ELF-1 (cell line): ENCODE measurements around the gene SNX20.
A peak's percentile ranks its signal among the peaks of the same experiment; 100 is the strongest.

Experiments
- DNase-seq: peaks from one replicate; pipeline ENCODE4 v3.0.0-alpha.2; 2016; ENCODE audit warnings: low read depth, low spot score

SNX20 gene

DNA sequence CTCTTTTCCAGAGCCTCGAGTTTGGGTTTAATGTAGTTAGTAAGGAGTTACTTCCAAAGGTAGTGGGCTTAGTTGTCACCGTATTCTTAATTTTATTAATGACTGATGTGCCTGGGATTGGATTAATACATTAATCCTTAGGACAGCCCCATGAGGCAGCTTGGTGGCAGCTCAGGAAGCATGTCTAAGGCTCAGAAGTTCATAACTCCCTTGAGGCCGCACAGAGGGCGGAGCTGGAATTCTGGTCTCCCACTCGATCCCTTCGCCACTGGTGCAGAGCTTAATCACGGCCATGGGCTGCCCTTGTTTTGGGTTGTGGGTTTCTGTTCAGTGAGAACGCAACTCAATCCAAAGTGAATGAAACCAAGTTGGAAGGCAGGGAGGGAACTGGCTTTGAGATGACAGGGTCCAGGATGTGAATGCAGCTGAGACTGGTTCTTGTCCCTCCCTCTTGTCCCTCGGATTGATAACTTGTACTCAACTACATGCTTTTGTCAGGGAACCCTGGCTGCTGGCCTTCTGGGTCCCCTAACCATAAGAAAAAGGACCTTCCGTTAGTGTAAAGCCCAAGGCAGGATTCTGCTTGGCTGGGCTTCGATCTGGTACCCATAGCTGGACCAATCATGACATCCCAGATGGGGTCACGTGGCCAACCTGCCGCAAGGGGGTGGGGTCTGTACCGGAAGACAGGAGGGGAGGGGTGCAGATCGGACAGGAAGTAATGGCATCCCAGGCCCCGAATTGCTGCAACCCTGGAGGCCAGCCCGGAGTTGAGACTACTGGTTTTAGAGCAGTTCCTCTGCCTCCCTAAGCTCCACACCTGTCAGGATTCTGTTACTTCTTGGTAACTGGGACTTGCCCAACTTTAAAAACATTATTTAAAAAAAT, 45.4 kb downstream of the SNX20 start:
- DNase-seq, result peak; percentile 67

DNA sequence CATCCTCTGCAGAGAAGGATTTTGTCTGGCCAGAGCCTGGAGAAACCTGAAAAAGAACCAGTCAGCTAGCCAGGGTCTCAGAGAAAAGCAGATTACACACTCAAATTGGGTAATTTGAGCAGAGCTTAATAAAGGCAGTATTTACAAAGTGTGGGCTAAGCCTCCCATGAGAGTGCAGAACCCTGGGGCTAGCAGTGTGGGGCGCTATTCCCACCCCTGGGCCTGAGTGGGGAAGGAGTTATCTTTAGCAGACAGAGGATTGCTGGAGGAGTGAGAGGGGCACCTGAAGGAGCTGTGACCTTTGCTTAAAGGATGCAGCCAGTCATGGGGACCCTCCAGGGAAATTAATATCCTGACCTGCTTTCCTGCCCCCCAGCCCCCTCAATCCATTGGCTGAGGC, 46.2 kb downstream of the SNX20 start:
- DNase-seq, result no peak

DNA sequence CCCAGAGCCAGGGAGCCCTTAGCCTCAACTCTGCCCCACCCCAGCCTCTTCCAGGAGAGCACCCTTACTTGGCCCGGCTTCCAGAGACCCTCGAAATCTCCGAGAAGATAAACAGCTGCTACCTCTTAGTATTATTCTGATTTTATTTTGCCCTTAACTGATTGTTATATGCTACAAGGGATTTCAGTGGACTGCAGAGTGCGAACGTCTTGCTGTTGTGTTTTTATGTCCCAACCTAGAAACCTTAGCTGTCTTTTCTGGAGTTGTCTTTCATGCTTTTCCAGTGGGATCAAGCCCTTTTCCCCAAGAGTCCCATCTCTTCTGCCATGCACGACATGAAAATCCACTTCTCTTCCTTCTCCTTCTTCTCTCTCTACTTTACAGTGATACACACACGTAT, 47.0 kb downstream of the SNX20 start:
- no peak for DNase-seq

DNA sequence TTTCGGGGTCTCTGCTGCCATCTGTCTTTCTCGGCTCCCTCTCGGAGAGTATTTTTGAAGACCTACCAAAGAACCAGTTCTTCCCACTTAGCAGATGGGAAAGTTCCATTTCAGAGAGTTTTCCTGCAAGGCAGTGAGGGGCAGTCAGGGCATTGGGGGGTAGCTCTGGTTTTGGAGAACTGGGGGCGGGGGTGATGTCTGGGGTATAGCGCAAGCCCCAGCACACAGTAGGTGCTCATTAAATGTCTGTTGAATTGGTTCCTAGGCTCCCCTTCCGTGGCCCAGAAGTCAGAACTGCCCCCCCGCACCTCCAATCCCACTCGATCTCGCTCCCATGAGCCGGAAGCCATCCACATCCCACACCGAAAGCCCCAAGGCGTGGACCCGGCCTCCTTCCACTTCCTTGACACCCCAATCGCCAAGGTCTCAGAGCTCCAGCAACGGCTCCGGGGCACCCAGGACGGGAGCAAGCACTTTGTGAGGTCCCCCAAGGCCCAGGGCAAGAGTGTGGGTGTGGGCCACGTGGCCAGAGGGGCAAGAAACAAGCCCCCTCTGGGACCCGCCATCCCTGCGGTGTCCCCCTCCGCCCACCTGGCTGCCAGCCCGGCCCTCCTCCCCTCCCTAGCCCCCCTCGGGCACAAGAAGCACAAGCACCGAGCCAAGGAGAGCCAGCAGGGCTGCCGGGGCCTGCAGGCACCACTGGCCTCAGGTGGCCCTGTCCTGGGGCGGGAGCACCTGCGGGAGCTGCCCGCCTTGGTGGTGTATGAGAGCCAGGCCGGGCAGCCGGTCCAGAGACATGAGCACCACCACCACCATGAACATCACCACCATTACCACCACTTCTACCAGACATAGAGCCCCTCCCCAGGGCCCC, 47.9 kb downstream of the SNX20 start:
- DNase-seq, result no peak

DNA sequence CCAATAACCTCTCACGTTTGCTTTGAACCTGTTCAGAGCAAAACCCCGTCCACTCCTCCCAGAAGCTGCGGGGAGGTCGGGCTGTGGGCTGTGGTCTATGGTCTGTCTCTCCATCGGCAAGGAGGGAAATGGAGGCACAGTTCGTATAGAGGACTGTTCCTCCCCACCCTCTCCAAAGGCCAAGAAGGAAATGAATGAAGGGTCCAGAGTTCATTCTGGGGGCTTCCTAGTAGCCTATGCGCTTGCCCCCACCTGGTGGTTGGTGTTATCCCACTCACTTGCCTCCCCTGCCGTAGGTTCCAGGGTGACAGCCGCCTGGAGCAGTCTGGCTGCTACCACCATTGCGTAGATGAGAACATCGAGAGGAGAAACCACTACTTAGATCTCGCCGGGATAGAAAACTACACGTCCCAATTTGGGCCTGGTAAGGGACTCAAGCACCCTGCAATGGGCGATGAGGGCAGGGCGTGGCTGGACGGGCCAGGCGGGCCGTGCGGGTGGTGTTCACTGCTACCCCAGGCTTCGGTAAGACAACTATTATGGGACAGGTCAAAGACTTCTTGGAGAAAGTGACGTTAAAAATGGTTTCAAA, 49.0 kb downstream of the SNX20 start:
- no peak for DNase-seq

DNA sequence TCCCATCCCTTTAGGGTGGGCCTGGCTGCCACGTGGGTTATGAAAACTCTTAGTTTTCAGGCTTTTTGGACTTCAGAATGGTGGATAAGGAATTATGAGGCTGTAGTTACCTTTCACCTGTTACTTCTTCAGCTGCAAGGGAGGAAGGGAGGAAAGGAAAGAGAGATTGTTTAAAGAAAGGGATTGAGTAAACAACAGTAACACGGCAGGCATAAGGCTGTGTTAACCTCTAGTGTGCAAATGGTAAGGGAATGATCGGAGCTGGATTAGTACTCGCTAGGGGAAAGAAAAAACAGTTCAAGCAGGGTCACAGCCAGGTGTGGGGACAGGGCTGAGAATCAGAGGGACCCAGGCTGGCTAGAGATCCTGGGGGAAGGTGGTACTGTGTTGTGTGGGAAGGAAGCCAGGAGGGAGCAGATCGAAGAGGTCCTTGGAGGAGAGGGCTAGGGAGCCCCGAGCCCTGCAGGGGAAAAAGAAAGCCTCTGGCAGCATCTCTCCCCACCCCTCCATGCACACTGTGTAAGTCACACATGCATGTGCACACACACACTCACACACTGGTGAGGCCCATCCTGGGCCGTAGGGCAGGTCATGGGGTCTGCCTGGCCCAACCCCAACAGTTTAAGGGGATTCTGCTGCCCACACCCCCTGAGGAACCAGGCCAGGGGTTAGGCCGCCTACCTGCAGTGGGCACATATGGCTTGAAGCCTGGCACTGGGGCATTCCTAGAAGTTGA, 49.7 kb downstream of the SNX20 start:
- no peak for DNase-seq

DNA sequence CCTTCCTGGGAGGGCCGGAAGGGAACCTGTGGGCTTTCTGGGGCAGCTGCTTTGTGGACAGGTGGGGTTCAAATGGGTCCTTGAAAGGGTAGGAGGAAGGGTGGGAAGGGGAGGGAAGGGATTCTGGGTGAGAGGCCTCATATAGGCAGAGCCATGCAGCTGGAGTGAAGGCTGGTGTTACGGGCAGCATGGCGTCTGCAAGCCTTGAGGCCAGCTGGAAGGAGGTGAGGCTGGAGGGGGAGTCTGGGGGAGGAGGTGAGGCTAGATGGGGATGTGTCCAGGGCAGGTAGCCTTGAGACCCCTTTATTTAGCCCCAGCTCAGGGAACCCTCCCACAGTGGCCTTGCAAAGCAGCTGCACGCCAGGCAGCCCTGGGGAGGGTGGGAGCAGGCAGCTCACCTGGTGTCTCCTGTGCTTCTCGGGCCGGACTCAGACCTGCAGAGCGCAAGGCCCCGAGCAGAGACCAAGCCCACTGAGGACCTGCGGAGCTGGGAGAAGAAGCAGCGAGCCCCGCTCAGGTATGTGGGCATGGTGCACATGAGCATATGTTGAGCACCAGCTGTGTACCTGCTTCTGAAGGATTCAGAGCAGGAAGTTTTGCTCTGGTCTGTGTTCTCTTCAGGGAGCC, 50.6 kb downstream of the SNX20 start:
- no peak for DNase-seq

DNA sequence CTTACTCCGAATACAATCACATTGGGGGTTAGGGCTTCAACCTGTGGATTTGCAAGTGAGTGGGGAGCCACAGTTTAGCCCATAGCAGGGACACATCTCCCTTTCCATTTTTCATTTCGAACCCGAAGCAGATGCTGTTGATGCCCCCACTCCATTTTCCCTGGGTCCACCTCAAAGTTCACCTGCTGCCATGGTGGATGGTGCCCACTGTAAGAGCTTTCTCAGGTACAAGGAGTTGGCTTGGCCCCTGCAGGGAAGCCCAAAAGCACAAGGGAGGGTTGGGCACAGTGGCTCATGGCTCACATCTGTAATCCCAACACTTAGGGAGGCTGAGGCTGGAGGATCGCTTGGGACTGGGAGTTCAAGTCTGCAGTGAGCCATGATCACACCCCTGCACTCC, 51.8 kb downstream of the SNX20 start:
- no peak for DNase-seq

DNA sequence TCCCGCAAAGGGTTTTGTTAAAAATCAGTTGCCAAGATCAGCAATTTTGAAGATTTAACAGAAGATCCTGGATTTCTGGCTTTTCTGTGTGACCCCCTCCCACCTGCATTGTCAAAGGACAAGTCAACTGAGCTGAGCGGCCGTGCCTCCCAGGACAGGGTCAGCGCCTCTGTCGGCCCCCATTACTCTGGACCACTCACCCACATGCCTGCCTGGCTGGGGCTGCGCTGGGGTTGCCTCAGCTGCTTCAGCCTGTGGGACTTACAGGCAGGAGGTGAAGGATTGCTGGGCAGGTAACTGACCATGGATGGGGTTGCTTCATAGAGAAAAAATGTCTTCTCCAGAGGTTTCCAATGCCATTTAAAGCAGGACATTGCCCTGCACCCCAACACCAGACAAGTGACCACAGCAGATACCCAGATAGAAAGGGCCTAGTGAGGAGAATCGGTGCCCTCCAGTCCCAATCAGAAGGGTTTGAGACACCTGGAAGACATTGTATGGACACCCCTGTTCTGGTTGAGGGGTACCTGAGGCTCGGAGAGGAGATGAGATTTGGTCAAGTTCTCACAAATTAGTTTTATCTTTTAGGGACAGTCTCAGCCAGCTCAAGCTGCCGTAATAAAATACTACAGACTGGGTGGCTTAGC, 52.8 kb downstream of the SNX20 start:
- no peak for DNase-seq

DNA sequence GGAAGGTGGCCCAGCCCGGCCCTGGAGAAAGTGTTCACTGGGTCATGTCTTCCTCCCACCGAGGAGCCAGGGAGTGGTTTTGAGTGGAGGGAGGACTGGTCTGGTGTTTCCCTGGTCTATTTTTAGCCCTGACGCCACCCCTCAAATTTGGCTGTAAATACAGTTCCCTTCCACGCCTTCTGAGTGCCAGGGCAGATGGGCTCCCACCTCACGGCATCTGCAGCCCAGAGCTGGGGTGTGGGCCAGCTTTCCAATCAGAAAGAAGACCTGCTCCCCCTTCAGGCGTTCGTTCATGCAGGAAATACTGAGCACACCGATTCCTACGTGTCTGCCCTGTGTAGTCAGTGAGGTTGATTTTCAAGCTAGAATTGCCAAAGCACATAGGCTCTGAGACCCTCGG, 53.7 kb downstream of the SNX20 start:
- DNase-seq, result no peak

DNA sequence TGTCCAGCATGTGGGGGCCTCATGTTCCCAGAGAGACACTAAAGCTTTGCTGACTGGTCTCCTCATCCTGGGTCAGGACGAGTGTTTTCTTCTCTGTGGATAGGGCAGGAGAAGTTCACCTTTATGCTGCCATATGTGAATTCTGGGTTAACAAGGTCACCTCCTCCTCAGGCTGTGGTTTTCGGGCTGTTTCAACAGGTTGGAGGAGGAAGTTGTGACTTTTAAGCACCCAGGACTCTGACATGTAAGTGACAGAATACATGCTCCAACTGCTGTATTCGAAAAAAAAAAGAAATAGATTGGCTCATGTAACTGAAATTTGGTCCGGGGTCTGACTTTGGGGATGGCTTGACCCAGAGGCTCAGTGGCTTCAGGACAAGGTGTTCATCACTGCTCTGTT, 54.2 kb downstream of the SNX20 start:
- DNase-seq, result no peak

DNA sequence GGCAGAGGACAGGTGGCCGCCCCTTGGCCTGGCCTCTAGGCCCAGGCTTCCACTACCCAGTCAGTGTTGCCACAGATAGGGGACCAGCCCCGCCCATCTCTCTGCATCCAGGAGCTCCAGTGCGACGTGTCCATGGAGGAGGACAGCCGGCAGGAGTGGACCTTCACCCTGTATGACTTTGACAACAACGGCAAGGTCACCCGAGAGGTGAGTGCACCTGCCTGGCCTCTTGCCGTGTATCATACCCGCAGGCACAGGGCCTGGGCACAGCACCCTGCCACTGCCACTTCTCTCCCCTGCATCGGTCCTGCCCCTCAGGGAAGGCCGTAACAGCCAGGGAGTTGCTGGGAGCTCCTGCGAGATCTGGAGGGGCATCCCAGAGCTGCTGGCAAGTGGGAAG, 55.7 kb downstream of the SNX20 start:
- DNase-seq, result no peak

DNA sequence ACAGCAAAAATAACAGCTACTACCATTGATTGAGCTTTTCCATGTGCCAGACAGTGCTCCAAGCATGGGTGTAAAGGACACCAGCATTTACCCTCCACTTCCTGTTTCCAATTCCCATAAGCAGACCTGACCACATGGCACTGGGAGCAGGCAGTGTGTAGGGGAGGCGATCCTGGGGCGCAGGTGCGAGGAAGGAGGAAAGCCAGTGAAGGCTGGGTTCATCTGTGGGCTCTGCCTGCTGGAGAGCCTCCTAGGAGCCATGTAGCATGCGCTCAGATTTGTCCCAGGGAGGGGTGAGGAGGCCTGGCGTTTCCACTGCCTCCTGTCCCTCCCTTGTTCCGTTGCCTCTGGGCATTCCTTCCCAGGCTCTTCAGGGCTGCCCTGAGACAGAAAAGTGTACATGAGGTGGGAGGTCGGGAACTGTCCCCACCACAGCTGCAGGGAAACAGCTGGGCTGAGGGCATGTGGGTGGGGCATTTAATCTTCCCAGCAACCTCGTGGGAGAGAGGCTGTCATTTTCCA, 56.6 kb downstream of the SNX20 start:
- no peak for DNase-seq

DNA sequence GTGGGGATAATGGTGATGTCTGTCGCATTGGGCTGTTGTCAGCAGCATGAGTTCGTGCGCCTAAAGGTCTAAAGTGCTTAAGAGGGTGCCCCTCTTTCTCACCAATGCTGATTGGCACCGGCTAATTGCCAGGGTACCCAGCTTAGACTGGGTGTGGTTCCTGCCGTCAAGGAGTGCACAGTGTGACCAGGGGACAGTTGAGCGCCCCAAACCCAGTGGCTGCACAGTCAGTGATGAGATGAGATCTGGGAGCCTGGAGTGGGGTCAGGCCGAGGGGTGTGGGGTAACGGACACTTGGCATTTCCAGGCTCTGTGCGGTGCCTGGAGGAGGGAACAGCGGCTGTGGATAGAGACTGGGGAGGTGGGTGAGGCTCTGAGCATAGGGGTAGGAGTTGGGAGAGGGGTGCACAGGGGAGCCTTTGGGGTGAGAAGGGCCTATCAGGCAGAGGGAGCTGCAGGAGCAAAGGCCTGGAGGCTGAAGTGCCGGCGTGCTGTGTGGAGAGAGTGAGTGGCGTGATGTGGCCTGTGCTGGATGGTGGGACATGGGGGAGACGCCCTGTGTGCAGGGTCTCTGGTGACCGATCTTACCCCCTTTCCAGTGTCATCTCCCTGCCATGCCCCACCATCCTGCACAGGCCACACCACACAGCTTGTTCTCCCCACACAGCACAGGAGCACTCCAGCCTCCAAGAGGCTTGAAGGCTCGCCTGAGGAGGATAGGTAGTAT, 58.3 kb downstream of the SNX20 start:
- no peak for DNase-seq

DNA sequence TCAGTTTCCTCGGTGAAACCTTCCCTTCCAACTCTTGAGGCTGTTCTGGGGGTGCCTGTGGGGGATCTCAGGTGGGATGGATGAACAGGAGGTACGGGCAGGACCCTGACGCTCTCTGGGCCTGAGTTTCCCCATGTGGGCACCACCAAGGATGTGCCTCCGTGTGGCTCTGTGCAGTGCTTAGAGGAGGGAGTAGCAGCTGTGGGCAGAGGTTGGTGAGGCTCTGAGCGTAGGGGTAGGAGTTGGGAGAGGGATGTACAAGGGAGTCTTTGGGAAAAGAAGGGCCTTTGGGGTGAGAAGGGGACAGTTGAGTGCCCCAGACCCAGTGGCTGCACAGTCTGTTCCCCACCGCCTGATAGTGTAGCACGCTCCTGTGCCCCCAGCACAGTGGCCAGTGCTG, 59.1 kb downstream of the SNX20 start:
- DNase-seq, result no peak
